COLO829 (cell line): ENCODE measurements around the gene CCDC38.
"Not testable (repeated sequence)": the region's sequence is repeated elsewhere in the genome, so short reads cannot be mapped to it uniquely, and the experiment has no call there.

Experiments
- DNase-seq: peaks from one replicate; pipeline ENCODE4 v3.0.0; 2012; ENCODE audit warnings: low spot score

Gene CCDC38

GRCh38 chr12:95882080-95882479, 60.3 kb downstream of the CCDC38 start:
- DNase-seq: no peak

GRCh38 chr12:95881331-95881955, 61.0 kb downstream of the CCDC38 start:
- DNase-seq: no peak

GRCh38 chr12:95880895-95881294, 61.5 kb downstream of the CCDC38 start:
- DNase-seq: no peak

DNA sequence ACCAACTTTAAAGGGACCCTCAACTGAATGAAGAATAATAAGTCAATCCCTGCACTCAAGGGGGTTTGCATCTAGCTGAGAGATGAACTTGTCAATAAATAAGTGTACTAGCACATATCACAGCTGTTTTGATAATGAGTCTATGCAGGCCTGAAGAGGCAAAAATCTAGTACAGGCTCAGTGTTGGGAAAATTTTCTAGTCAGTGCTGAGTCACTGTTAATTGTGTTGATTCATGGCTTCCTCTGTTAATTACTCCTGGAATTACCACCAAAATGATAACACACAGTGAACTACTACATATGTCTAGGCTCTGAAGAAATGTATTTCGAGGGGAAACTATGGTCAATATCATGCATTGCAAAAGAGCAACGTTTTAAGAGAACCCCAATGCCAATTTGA, 64.8 kb downstream of the CCDC38 start:
- DNase-seq: no peak

GRCh38 chr12:95874452-95874851, 68.0 kb downstream of the CCDC38 start:
- DNase-seq: no peak

DNA sequence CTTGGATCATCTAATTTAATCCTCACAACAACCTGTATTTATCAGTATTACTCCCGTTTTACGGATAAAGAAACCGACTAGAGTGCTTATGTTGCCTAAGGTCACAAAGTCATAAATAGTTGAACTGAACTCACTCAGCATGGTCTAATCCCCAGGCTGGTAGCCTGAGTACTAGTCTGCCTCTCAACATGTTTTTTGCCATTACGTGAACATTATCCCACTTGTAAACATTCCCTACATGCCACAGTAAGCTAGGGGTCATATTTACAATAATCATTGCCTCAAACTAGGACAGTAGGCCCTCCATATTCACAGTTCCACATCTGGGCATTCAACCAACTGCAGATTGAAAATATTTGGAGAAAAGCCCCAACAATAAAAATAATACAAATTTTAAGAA, 71.5 kb downstream of the CCDC38 start:
- no peak for DNase-seq

- DNase-seq: no peak
Measured at GRCh38 chr12:95863337-95863736, 79.1 kb downstream of the CCDC38 start.

GRCh38 chr12:95862038-95862437, 80.4 kb downstream of the CCDC38 start:
- no peak for DNase-seq

- DNase-seq: no peak
Measured at GRCh38 chr12:95859947-95860850, 82.2 kb downstream of the CCDC38 start.

DNA sequence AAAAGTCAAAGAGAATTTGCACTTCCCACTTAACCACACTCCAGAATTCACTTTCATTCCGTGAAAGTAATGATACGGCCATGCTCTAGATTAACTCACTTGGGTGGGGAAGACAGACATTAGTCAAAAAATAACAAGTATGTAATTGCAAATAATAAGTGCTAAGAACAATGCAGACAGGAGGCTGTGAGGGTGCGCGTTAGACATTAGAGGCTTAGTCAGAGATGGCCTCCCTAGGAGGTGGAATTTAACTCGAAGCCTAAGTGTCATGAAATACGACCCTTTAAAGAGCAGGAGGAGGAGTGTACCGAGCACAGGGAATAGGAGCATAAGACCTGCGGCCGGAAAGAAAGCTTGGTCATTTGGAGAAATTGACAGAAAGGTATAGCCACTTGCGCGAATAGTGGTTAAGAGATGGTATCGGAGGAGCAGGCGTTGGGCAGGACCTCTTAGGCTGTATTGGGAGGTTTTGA, 83.0 kb downstream of the CCDC38 start:
- no peak for DNase-seq

DNA sequence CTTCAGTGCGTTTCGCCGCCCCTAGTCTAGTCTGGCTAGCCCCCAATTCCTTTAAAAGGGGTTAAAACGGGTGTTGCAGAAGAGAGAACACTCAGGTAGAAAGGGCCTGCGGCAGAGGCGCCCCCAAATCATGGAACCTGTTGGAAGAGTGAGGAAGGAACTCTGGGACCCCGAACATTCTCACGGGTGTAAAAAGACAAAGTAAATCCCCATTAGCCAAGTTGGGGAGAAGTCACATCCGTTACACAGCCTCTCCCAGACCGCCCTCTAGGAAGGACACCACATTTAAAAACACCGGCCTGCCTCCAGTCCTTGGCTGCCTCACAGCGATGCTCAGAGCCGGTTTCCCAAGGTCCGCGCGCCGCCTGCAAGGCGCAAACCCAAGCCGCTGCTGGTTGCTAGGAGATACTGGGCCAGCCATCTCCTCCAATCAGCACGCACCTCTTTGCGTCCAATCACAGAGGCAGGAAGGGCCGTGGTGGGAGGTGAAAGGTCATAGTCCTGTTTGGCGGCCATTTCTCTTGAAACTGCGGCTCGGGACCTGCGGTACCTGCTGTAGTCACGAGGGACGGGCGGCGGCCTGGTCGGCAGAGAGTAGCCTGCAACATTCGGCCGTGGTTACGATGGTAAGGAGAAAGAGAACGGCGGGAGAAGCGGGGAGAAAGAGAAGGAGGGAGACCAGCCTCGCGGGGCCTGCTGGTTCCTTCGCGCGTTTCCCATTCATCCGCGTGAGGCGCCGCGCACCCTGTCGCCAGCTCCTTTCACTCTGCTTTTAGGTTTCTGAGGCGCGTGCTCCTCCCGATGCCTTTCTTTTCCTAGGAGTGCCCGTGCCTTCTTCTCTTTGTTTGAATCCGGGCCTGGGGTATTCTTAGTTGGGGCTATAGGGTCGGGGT, 83.7 kb downstream of the CCDC38 start, which contains the start of gene SNRPF:
TSS of gene SNRPF (plus strand) at position 502 of the 893 bp plus-strand sequence. CDS start at position 624, 122 bp downstream.
- DNase-seq: peak; percentile 100

GRCh38 chr12:95857799-95858198, 84.6 kb downstream of the CCDC38 start:
- no peak for DNase-seq

- no peak for DNase-seq
Measured at GRCh38 chr12:95857156-95857555, 85.3 kb downstream of the CCDC38 start.

DNA sequence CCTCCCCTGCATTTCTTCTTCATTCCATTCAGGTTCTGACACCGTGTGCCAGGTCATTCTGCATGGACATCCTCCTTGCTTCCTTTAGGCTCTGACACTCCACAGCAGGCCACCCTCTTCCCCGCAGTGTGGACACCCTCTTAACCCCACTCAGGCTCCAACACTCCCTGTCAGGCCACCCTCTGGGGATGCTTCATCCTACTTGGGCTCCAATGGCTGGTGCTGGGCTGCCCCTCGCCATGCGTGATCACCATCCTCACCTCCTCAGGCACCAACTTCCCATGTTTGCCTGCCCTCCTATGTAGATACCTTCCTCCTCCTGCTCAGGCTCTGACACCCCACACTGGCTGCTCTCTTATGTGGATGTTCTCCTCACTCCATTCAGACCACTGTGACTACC, 90.3 kb downstream of the CCDC38 start:
- no peak for DNase-seq

- no peak for DNase-seq
Measured at GRCh38 chr12:95851606-95852005, 90.8 kb downstream of the CCDC38 start.

- DNase-seq: peak; percentile 35
Measured at GRCh38 chr12:95848575-95849388, 93.6 kb downstream of the CCDC38 start.

DNA sequence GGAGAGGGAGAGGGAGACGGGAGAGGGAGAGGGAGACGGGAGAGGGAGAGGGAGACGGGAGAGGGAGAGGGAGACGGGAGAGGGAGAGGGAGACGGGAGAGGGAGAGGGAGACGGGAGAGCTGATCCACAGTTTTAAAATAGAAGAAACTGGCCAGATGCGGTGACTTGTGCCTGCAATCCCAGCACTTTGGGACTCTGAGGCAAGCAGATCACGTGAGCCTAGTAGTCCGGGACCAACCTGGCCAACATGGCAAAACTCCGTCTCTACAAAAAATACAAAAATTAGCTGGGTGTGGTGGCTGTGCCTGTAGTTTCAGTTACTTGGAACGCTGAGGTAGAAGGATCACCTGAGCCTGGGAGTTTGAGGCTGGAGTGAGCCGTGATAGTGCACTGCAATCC, 100.0 kb downstream of the CCDC38 start:
- DNase-seq: not testable (repeated sequence)

- no peak for DNase-seq
Measured at GRCh38 chr12:95838125-95838524, 104.3 kb downstream of the CCDC38 start.

DNA sequence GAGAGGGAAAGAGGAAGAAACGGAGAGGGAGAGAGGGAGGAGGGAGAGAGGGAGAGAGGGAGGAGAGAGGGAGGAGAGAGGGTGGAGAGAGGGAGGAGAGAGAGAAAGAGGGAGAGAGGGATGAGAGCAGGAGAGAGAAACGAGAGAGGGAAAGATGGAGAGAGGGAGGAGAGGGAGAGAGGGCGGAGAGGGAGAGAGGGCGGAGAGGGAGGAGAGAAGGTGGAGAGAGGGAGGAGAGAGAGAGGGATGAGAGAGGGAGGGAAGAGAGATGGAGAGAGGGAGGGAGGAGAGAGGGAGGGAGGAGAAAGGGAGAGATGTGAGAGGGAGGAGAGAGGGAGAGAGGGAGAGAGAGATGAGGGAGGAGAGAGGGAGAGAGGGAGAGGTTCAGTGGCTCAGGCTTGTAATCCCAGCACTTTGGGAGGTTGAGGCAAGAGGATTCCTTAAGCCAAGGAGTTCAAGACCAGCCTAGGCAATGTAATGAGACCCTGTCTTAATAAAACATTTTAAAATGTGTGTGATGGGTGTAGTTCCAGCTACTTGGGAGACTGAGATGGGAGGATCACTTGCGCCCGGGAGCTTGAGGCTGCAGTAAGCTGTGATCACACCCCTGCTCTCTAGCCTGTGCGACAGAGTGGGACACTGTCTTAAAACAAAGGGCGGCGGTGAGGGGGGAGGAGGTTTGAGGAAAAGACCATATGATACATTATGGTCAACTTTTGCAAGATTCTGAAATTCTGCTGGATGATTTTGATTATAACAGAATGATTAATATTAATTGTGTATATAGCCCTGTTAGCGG, 105.0 kb downstream of the CCDC38 start:
- DNase-seq: no peak

GRCh38 chr12:95836630-95837239, 105.7 kb downstream of the CCDC38 start:
- no peak for DNase-seq
